MCF 10A (cell line): Measurements from ENCODE around the gene HDGF. TPM values are rescaled to one million over a fixed set of nuclear protein-coding genes. Genes with fewer than 3 reads are reported as not detected.

ENCODE experiments used
- BruUV-seq: library from RNA; stranded (reverse); fragments of 400-500 nt; replicated peaks from 2 replicates; lab custom pipeline; 2021; lab: Mats Ljungman, UMichigan
- CTCF ChIA-PET: fragments of 300-600 bp; sonication (Branson Sonifier 250); formaldehyde crosslinking; extraction: SDS; loops from one replicate; lab custom pipeline; 2021; ENCODE audit warnings: antibody characterized with exemption, inconsistent platforms; lab: Yijun Ruan, JAX
- POLR2A ChIA-PET: fragments of 300-600, 350-650 bp; sonication (Branson Sonifier 250); formaldehyde crosslinking; extraction: SDS; loops from one replicate; lab custom pipeline; 2020; ENCODE audit warnings: antibody characterized with exemption, inconsistent platforms; lab: Yijun Ruan, JAX
- DNase-seq: peaks from one replicate; pipeline ENCODE4 v3.0.0-alpha.2; 2018; ENCODE audit not compliant: unreplicated experiment
- H3K27ac Mint-ChIP-seq: one replicate; pipeline ENCODE4 v1.8.0; 2022; ENCODE audit warnings: mild to moderate bottlenecking, low read depth, mixed read lengths; ENCODE audit not compliant: unreplicated experiment
- H3K27me3 Mint-ChIP-seq: one replicate; pipeline ENCODE4 v1.8.0; 2022; ENCODE audit warnings: mixed read lengths; ENCODE audit not compliant: insufficient read depth, unreplicated experiment
- H3K36me3 Mint-ChIP-seq: one replicate; pipeline ENCODE4 v1.8.0; 2022; ENCODE audit warnings: mild to moderate bottlenecking, moderate library complexity, mixed read lengths; ENCODE audit not compliant: insufficient read depth, unreplicated experiment
- H3K4me1 Mint-ChIP-seq: one replicate; pipeline ENCODE4 v1.8.0; 2022; ENCODE audit warnings: mixed read lengths; ENCODE audit not compliant: insufficient read depth, unreplicated experiment
- H3K4me3 Mint-ChIP-seq: one replicate; pipeline ENCODE4 v1.8.0; 2022; ENCODE audit warnings: mild to moderate bottlenecking, moderate library complexity, mixed read lengths; ENCODE audit not compliant: unreplicated experiment
- H3K9me3 Mint-ChIP-seq: one replicate; pipeline ENCODE4 v1.8.0; 2022; ENCODE audit warnings: mixed read lengths; ENCODE audit not compliant: unreplicated experiment
- CTCF ChIP-seq: fragments of 200-600 bp; IDR thresholded peaks from one replicate; pipeline ENCODE4 v1.8.0; 2022; ENCODE audit warnings: antibody characterized with exemption, mild to moderate bottlenecking; ENCODE audit not compliant: unreplicated experiment
- intact Hi-C: fragments of 100-400 bp; cut with micrococcal nuclease; formaldehyde crosslinking; loops from 2 replicates; pipeline ENCODE4 v1.14.1; 2022
- total RNA-seq: library from RNA; stranded (reverse); gene quantifications from 2 replicates; pipeline ENCODE4 v1.2.3, GENCODE V29; 2022

Gene HDGF
- total RNA-seq, 1 experiment from 2014 or later: 707 TPM

- no peak for TF ChIP-seq CTCF
- DNase-seq: peak; percentile 39
- intact Hi-C loops: loop anchor here (1.0 to 2.0 kb wide), 4 partner anchors 18 to 42 kb away; partner anchors contain the start of gene MRPL24
- ChIA-PET POLR2A (interaction anchor here (0.6 to 9.1 kb wide), 29 partner anchors 9 to 1251 kb away, joined by 3 to 375 read pairs (median 4); partner anchors contain the start of genes CCT3, HDGF, ISG20L2 and METTL25B), CTCF (interaction anchor here (0.6 to 9.4 kb wide), 13 partner anchors 9 to 1267 kb away, joined by 3 to 115 read pairs (median 7); partner anchors contain the start of genes HDGF, ISG20L2, METTL25B and NTRK1)
- Mint-ChIP-seq H3K27me3 (no peaks in the 10 kb centered on the region), H3K4me1 (peaks cover 43% of the 10 kb centered on the region), H3K4me3 (no peak overlapping the region), H3K36me3 (peaks cover 46% of the 10 kb centered on the region), H3K27ac (no peak overlapping the region), H3K9me3 (no peaks in the 10 kb centered on the region)
- BruUV-seq: no TSS peak
Observed at GRCh38 chr1:156767879-156768604, 16.6 kb upstream of the HDGF start.

- BruUV-seq: TSS peak; percentile 52
- no peak within 1 kb of the TSS for H3K27ac Mint-ChIP-seq
- TF ChIP-seq CTCF: no peak
- CTCF ChIA-PET: interaction anchor here (0.7 to 9.4 kb wide), 9 partner anchors 15 to 122 kb away, joined by 3 to 115 read pairs (median 6); partner anchors contain the start of genes HDGF, ISG20L2, METTL25B and MRPL24
- H3K9me3 Mint-ChIP-seq: no peaks in the 10 kb centered on the region
- DNase-seq: peak; percentile 100
- peaks cover 36% of the 10 kb centered on the region for H3K4me1 Mint-ChIP-seq
- peaks cover 40% of the 10 kb centered on the region for H3K36me3 Mint-ChIP-seq
- intact Hi-C loops: loop anchor here (1.0 to 2.0 kb wide), 4 partner anchors 17 to 41 kb away; partner anchors contain the start of gene MRPL24
- H3K4me3 Mint-ChIP-seq: no peak within 1 kb of the TSS
- no peaks in the 10 kb centered on the region for H3K27me3 Mint-ChIP-seq
- POLR2A ChIA-PET: interaction anchor here (0.6 to 9.1 kb wide), 27 partner anchors 10 to 485 kb away, joined by 3 to 375 read pairs (median 5); partner anchors contain the start of genes CCT3, HDGF, ISG20L2 and METTL25B
Observed at GRCh38 chr1:156767101-156767878, 15.8 kb upstream of the HDGF start, which contains the start of gene PRCC. Gene PRCC, plus strand, starts transcription at chr1:156767535. Its CDS starts 237 bp downstream, at chr1:156767772.

GRCh38 chr1:156766298-156767100 is 15.0 kb upstream of the HDGF start:
- CTCF ChIA-PET: interaction anchor here (0.6 to 9.4 kb wide), 13 partner anchors 10 to 123 kb away, joined by 3 to 115 read pairs (median 5); partner anchors contain the start of genes HDGF, ISG20L2, METTL25B and MRPL24
- TSS peak; percentile 63 for BruUV-seq
- intact Hi-C loops: loop anchor here (1.0 to 2.0 kb wide), 4 partner anchors 16 to 40 kb away; partner anchors contain the start of gene MRPL24

More at GRCh38 chr1:156766298-156767100, 15.0 kb upstream of the HDGF start:
- DNase-seq: no peak
- Mint-ChIP-seq H3K36me3 (peaks cover 35% of the 10 kb centered on the region), H3K9me3 (no peaks in the 10 kb centered on the region), H3K4me1 (peaks cover 35% of the 10 kb centered on the region), H3K27ac (no peak overlapping the region), H3K27me3 (no peaks in the 10 kb centered on the region), H3K4me3 (no peak overlapping the region)
- TF ChIP-seq CTCF: no peak
- POLR2A ChIA-PET: interaction anchor here (0.7 to 9.1 kb wide), 26 partner anchors 10 to 484 kb away, joined by 3 to 375 read pairs (median 5); partner anchors contain the start of genes HDGF, ISG20L2, METTL25B and MRPL24
